ENCODE data around the gene SPAG7.
A peak's percentile ranks its signal among the peaks of the same experiment; 100 is the strongest.

The SPAG7 gene

DNA sequence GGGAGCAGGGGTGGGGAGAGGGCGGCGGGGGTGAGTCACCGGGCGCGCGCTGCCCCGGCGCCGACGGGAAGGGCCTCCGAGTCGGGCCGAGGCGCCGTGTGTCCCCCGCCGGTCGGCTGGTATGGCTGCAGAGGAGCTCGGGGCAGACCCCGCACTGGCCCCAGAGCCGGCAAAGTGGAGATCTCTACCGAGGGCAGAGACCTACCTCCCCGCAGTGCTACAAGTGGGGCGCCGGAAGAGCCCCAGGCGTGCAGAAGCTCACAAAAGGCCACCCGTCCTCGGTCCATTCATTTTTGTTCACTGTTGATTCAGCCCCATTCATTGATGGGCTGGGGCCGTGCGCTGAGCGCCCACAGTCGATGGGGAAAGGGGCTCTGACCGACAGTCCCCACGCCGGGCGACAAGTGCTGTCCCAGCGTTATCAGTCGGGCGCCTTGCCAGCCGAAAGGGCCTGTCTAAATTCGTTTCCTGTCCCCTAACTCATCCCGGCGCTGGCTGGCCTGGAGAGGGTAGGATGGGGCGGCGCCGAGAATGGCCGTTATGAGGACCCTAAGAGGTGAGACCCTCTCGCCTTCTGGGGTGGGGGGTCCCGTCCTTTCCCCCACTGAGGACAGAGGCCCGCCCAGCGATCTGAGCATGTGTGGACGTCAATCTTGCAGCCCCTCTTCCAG lies 17.4 kb downstream of the SPAG7 start:
- DNase-seq (ENCODE audit: low read depth) = no peak

DNA sequence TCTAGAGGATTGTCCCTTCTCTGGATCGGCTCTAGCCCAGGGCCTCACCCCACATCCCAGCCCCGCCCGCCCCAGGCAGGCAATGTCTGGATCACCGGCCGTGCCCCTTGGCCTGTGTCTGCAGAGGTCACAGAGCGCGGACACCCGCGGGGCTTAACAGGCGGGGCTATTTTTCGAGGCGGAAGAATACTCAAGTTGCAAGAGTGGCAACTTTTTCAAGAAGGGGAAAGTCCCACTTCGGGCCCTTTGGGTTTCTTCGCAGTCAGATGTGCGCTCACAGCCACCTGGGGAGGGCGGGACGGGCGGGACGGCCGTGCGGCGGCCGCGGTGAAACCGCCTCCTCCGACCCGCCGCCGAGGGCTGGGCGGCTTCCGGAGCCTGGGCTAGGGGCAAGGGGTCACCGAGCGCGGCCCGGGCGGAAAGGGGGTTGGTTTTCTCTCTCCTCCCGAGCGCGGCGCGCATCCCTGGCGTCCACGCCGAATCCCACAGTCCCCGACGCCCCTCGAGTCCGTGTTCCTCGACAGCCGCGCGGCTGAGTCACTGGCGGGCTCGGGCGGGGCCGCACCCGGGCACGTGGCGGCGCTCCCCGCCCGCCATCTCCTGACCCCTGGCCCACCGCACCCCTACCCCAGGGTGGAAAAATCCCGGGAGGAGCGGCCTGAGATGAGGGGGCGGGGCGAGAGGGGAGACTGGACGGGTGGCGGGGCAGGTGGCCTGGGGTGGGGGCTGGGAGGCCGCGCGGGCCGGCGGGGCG lies 18.1 kb downstream of the SPAG7 start:
- DNase-seq (ENCODE audit: low read depth) = peak; percentile 69

DNA sequence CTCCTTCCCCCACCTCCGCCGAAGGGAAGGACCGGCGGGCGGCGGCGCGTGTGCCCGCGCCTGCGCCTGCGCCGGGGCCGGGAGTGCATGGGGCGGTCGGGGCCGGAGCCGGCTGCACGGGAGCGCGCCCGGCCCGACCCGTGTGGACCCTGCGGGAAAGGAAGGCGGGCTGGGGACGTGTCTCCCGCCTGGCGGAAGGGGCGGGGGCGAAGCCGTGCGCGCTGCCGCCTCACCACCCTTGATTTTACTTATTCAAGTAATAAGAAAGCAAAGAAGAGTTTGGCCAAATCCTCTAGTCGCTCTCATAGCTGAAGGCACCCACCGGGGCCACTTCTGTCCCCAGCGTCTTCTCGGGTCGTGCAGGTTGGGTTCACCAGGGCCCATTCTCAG lies 18.7 kb downstream of the SPAG7 start:
- DNase-seq (ENCODE audit: low read depth) = peak; percentile 93

DNA sequence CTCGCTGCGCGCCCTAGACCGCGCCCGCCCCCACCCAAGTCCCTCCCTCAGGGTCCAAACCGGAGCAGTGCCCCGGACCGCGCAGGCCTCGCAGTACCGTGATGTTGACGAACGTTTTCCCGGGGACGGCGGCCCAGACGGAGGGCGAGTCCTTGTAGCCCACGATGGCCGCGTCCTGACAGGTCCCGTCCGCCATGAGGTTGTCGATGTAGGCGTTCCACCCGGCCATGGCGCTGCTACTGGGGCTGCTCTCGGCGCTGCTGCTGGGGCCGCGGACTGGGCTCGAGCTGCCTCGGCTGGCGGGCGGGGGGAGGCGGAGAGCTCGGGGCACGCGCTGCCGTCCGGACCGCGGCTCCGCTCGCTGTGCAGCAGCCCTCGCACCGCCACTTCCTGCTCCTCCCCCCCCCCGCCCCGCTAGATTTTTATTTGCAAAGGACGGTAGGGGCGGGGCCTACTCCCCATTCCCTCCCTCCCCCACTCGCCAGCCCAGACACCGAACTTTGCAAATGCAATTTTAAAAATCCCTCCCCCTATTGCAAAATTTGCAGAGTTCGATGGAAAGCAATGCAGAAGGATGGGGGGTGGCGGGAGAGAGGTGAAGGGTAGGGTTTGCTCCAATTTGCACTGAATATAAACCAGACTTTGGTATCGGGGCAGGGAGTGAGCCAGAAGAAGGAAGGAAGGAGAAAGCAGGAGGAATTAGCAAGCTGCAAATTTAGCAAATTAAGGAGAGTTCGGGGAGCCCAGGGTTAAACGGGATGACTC lies 19.3 kb downstream of the SPAG7 start, which contains the start of gene PFN1:
Gene PFN1 (minus strand): TSS at position 365 of the 765 bp plus-strand sequence. CDS start 136 bp downstream, at position 229.
- DNase-seq (ENCODE audit: low read depth) = peak; percentile 94

DNA sequence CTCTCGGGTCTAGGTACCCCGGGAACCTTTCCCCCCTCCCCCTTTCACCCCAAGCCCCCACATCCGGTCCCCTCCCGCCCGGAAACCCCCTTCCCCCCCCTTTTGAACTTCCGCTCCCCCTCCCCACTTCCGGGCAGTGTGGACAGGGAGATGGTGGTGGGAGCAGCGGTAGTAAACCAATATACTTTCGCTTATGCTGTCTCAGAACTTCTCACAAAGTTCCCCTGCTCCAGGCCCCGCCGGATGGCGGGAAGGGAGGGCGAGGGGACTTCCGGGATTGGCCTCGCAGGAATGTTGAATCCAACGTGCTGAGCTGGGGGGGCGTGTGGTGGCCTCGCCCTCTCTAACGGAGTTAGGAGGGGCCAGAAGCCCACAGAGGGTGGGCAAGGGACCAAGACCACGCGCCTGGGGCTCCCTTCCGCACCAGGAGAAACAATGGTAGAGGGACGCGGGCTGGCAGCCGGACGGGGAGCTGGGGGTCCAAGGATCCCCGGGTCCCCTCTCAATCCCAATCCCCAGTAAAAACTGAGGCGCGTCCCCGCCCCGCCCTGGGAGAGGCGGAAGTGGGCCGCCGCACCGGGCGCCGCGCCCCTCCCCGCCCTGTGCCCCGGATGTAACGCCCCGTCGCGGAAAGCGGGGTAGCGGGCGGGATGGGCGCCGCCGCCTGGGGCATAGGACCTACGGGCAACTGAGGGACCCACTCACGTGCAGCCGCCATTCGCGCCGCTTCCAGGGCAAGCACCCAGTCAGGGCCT lies 20.0 kb downstream of the SPAG7 start:
- DNase-seq (ENCODE audit: low read depth) = peak; percentile 33

DNA sequence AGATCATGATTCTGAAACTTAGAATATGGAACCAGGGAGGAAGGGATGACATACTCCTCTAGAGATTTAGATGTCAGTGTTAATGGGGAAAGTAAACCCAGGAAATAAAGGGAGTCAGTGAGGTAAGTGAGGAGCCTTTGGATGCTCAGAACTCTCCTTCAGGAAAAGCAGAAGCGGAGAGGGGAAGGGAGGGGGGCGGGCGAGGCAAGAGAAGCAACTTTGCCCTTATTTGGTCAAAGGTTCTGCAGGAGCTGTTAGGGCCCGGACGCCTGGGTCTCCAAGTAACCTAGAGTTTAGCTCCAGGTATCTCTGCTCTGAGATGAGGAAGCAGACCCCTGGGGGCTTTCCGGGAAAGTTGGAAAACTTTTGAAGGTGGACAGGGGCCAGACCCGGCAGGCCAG lies 20.6 kb downstream of the SPAG7 start:
- DNase-seq (ENCODE audit: low read depth) = no peak

DNA sequence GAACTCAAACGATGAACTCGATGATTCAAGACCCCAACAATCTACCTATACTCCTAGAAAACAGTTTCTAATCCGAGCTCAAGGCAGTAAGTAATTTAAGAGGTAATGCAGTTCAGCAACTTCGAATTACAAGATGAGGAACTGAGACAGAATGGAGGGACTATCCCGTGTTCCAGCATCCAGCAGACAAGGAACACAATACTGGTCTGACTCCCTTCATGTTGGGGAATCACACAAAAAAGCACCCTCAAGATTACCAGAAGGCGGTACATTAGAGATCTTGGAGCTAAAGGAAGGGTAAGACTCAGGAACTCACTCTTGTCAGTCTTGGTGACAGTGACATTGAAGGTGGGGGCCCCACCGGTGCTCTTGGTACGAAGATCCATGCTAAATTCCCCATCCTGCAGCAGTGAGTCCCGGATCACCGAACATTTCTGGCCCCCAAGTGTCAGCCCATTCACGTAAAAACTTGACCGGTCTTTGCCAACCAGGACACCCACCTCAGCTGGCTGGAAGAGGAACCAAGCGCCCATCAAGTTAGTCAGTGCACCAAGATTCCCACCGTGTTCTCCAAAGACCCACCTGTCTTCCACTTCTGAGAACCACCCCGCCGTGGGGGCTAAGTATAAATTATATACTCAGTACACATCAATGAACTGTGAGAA lies 21.2 kb downstream of the SPAG7 start:
- DNase-seq (ENCODE audit: low read depth) = no peak

DNA sequence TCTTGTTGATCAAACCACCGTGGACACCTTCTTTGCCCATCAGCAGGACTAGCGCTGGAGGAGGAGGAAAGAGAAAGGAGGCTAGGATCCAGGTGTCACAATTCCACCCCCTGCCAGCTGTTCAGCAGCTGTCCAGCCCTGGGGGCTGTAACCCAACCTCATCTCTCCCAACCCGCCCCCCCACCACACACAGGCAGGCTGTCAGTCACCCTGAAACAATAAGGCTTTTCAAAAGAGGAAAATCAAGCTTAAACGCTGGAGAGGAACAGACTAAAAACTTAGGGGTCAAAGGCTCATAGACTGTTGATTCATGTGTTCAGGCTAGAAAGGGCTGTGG lies 21.7 kb downstream of the SPAG7 start:
- DNase-seq (ENCODE audit: low read depth) = no peak

DNA sequence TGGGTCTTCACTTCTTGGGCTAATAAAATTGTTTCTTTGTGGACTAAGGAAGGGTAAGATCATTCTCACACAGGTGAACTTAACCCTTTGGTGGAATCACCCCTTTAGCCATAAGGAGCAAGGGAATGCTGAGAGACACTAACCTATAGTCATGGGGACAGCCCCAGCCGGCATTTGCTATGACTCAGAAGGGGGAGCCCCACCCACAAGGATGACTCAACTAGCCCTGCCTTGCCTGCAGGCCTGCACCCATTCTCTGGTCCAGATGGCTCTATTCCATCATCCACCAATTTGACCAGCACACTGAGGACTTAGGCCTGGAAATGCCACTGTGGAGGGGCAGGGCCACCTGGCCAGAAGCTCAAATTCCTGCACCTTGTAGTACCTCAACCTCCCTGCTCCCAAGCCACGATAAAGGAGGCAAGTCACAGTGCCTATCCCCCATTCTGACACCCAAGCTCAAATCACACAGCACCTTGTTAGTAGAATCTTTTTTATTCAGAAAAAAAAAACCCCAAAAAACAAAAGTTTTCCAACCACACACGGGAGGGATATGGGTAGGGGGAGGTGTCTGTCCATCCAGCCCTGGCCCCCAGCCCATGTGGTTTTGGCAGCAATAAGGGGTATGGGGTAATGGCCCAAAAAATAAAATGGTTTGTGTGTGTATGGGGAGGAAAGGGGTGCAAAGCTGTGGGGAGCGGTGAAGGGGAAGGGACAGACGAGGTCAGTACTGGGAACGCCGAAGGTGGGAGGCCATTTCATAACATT lies 22.3 kb downstream of the SPAG7 start:
- peak; percentile 86 for DNase-seq (ENCODE audit: low read depth)

DNA sequence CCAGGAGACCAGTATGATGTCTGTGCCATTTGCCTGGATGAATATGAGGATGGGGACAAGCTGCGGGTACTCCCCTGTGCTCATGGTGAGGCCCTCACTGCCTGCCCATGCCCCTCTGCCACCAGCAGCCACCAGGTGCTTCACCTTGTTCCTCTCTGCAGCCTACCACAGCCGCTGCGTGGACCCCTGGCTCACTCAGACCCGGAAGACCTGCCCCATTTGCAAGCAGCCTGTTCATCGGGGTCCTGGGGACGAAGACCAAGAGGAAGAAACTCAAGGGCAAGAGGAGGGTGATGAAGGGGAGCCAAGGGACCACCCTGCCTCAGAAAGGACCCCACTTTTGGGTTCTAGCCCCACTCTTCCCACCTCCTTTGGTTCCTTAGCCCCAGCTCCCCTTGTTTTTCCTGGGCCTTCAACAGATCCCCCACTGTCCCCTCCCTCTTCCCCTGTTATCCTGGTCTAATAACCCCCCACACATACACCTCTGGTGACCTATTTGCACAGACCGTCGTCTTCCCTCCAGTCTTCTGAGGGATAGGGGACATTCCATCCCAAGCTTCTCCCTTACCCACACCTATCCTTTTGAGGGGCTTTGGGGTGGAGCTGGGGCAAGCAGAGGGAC lies 23.0 kb downstream of the SPAG7 start:
- no peak for DNase-seq (ENCODE audit: low read depth)

DNA sequence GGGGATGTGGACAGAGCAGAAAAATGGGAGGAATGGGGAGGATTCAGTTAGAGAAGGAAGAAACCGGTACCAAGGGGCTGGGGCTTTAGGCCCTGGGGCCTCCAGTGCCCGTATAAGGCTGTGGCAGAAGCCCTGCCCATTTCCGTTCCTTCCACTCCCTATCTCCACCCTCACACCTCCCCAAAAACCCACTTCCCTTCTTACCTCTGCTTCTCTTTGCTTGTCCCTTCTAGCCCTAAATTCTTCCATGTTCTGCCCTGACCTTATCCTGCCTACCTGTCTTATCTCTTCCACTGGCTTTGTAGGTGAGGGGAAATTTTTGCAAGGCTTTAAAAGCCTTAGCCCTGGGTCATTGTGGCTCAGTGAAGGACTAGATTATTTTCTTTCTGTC lies 23.5 kb downstream of the SPAG7 start:
- DNase-seq (ENCODE audit: low read depth) = no peak

DNA sequence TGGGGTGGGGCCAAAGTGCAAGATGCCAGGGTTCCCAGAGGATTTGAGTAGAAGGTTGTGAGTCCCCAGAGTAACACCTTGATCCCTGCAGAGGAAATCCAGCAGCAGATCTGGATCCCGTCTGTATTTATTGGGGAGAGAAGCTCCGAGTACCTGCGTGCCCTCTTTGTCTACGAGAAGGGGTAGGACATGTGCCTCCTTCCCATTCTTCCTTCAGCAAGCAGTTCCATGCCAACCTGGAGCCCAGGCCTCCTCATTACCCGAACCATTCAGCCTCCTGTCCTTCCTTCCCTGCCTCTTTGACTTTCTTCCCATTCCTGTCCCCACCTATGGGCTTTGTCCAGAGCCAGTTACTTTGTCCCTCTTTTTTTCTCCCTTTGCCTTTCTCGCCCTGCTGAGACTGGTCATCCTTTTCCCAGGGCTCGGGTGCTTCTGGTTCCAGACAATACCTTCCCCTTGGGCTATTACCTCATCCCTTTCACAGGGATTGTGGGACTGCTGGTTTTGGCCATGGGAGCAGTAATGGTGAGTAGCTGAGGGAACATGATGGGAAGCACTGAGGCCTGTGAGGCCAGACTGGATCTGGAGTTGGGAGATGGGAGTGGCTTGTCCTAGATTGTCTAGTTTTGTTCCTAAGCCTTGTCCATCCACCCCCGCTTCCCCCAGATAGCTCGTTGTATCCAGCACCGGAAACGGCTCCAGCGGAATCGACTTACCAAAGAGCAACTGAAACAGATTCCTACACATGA lies 24.7 kb downstream of the SPAG7 start:
- DNase-seq (ENCODE audit: low read depth) = no peak

DNA sequence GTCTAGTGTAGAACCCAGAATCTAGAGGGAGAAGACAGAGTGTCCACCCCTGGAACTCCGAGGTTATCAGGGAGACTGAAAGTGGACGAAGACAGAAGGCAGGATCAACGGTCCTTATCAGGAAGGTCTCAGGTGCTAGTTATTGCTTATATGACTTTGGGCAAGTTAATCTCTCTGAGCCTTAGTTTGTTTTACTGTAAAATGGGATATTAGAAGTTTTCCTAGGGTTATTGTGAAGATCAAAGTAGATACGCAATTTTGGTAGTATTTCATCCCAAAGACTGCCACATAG lies 26.4 kb downstream of the SPAG7 start:
- DNase-seq (ENCODE audit: low read depth) = no peak

DNA sequence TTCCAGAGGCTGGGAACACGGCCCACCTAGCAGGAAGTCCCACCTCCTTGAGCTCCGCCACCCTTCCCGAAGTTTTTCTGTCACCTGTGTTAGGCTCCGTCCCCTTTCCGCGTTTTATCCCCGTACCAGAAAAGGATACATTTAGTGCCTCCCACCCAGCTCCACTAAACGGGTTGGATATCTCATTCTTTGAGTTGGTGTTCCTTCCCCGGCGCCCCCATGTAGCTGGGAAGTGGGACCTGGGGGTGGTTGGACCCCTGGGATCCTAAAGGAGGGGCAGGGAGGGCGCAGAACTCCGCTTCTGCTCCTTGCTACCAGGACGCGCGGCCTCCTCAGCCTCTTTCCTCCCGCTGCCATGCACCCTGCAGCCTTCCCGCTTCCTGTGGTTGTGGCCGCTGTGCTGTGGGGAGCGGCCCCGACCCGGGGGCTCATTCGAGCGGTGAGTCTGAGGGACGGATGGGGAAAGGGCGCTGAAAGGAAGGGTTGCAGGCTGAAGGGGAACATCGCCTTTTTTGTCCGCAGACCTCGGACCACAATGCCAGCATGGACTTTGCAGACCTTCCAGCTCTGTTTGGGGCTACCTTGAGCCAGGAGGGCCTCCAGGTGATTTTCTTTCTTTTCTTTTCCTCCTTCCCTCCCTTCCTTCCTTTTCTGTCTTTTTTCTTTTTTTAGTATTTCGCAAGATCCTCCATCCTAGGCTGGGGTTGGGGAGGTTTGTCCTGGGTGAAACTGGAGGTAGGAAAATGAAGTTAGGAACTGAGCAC lies 26.9 kb downstream of the SPAG7 start:
- no peak for DNase-seq (ENCODE audit: low read depth)

DNA sequence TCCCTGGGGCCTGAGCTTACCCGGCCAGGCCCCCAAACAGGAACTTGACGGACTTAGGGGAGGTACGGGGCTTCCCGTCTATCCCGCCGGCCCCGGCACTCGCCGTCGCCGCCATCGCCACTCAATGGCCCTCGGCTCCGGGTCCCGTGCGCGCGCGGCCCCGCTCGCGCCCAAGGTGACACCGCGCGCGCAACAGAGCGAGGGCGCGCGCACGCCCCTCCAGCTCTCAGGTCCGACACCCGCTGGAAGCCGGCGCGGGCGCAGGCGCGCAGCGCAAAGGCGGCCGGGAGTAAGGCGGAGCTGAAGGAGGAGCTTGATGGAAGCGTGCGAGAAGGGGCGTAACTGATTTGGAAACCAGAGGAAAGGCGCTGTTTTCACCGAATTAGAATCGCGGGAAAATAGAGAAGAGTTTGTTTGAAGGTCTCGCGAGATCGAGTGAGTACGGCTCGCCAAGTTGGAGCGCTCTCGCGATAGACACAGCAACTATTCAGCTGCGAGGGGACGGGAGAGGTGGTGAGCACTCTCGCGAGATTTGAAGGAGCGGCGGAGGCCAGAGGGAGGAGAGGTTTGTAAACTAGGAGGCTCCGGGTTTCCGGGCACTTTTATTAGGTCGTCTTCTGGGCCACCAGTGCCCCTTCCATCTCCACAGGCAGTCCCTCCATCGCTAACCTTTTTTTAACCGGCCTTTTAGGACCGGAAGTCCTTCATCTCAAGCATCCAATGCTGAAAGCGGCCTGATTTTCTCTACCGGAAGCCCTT lies 27.6 kb downstream of the SPAG7 start, which contains the start of the genes RNF167 and SLC25A11:
Gene RNF167 (plus strand): TSS at position 473 of the 759 bp plus-strand sequence. CDS start 642 bp downstream, outside the sequence.
Gene SLC25A11 (minus strand): TSS at position 251 of the 759 bp plus-strand sequence. CDS start 136 bp downstream, at position 115.
- DNase-seq (ENCODE audit: low read depth) = peak; percentile 99

DNA sequence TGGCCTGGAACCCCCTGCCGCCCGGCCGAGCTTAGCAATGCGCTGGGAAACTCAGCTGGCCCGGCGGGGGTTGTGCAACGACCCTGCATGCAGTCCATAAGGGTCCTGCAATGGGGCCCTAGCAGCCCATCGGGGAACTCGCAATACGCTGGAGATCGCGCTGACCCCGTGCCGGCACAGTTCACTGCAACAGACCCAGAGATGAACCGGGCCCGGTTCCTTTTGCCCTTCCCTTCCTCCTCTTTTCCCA lies 28.1 kb downstream of the SPAG7 start:
- DNase-seq (ENCODE audit: low read depth) = no peak

DNA sequence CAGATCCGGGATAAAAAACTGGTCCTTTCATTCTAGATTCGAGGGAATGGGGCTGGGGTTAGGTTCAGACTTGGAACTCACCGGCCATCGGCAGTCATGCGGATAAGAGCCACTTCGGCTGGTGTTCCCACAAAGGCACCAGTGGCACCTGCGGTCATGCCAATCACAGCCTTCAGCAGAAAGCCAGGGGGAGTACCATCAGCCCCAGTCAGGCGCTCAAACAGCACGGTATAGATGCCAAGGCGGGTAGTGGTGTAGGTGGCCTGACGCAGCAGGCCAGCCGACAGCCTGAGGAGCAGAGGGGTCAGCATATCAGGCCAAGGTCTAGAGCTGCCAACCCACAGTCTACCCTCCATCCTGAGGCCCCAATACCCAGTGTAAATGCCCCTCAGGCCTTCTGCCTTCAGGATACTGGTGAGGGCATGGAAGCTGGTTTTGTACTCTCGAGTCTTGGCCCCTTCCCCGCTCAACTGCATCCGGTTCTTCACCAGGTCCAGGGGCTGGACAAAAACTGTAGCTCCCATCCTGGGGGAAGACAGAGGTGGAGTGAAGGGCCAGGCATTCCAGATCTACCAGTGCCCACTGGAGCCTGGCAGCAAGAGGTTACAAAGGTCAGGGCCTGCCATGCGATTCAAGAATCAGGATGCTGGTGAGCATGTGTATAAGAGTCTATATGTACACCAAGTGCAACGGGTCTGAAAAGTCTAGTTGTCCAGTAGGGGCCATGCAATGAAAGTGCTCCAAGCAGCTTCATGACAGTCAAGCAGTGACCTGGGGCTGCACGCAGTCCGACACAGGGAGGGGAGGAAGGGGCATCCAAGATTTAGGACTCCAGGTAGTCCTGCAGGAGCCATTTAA lies 28.7 kb downstream of the SPAG7 start:
- DNase-seq (ENCODE audit: low read depth) = no peak
